K562 (cell line): ENCODE results near the gene DENND5B. TPM values are rescaled to one million over a fixed set of nuclear protein-coding genes. Genes with fewer than 3 reads are reported as not detected.

Source experiments
- ATAC-seq: fragments of 200-7000 bp; cut with Tn5 transposase; 3 replicates; pipeline ENCODE4 v1.9.1; 2020; ENCODE audit warnings: moderate library complexity
- BruUV-seq: library from RNA; stranded (reverse); fragments of 400-500 nt; replicated peaks from 2 replicates; lab custom pipeline; 2021; lab: Mats Ljungman, UMichigan
- CTCF ChIA-PET: fragments of 300-600 bp; formaldehyde crosslinking; extraction: SDS; loops from one replicate; lab custom pipeline; 2021; ENCODE audit warnings: low intra/inter-chr PET ratio; lab: Yijun Ruan, JAX
- POLR2A ChIA-PET: fragments of 300-600, 350-650 bp; sonication (Branson Sonifier 250); formaldehyde crosslinking; extraction: SDS; loops from one replicate; lab custom pipeline; 2021; ENCODE audit warnings: antibody characterized with exemption, inconsistent platforms; lab: Yijun Ruan, JAX
- DNase-seq, 4 experiments: peaks; one replicate each; pipeline versions ENCODE4 v3.0.0 to v3.0.0-alpha.2; 2011 to 2018; ENCODE audit warnings: low spot score in 3 of 4, mixed read lengths in 3 of 4; ENCODE audit errors: extremely low read depth in 1 of 4
- FAIRE-seq: peaks from 2 replicates; lab custom pipeline; 2011; peaks lifted over from hg19 to GRCh38; lab: Jason Lieb, UNC
- H2AFZ ChIP-seq: 2 replicates; pipeline ENCODE4 v1.6.0; 2011; ENCODE audit warnings: low read depth, low read length, control low read depth, inconsistent platforms
- H3K27ac ChIP-seq: fragments of 200-600 bp; 3 replicates; pipeline ENCODE4 v1.8.0; 2011; ENCODE audit warnings: low read depth, mild to moderate bottlenecking, control low read depth, inconsistent platforms, low read length, moderate library complexity, mixed read lengths; ENCODE audit errors: extremely low read depth
- H3K27me3 ChIP-seq, 2 experiments: fragments of 300-600 bp in 1 of 2; 2 replicates in 1 of 2; 3 replicates in 1 of 2; pipeline versions ENCODE4 v1.6.0 to v1.8.0; 2011; ENCODE audit warnings: inconsistent platforms in 2 of 2, low read length in 2 of 2, mild to moderate bottlenecking in 1 of 2, mixed read lengths in 1 of 2, moderate library complexity in 1 of 2; ENCODE audit not compliant: control insufficient read depth in 2 of 2, insufficient read depth in 2 of 2
- H3K36me3 ChIP-seq: fragments of 300-600 bp; 3 replicates; pipeline ENCODE4 v1.8.0; 2011; ENCODE audit warnings: mild to moderate bottlenecking, low read length, inconsistent platforms; ENCODE audit not compliant: control insufficient read depth, insufficient read depth
- H3K4me1 ChIP-seq, 2 experiments: fragments of 200-600 bp in 1 of 2; replicated peaks in 1 of 2; 2 replicates in 1 of 2; 3 replicates in 1 of 2; pipeline versions ENCODE4 v1.5.1 to v1.8.0; 2011; ENCODE audit warnings: inconsistent platforms in 2 of 2, low read length in 2 of 2, mild to moderate bottlenecking in 1 of 2, mixed read lengths in 1 of 2, moderate library complexity in 1 of 2; ENCODE audit not compliant: control insufficient read depth in 2 of 2, insufficient read depth in 2 of 2
- H3K4me2 ChIP-seq: 2 replicates; pipeline ENCODE4 v1.6.1; 2011; ENCODE audit warnings: low read length, control low read depth, inconsistent platforms, mixed read lengths; ENCODE audit not compliant: insufficient read depth
- H3K4me3 ChIP-seq: fragments of 200-600 bp; sonication (generic), shearing (Covaris generic); 2 replicates; pipeline ENCODE4 v1.5.1; 2016; ENCODE audit warnings: control low read depth, inconsistent platforms
- H3K79me2 ChIP-seq: fragments of 200-600 bp; 3 replicates; pipeline ENCODE4 v1.8.0; 2011; ENCODE audit warnings: low read length, inconsistent platforms; ENCODE audit not compliant: control insufficient read depth, insufficient read depth
- H3K9ac ChIP-seq, 2 experiments: 2 replicates each; pipeline versions ENCODE4 v1.6.0 to v1.6.1; 2011; ENCODE audit warnings: low read depth in 2 of 2, low read length in 2 of 2, control low read depth in 1 of 2, inconsistent platforms in 1 of 2, mild to moderate bottlenecking in 1 of 2, mixed read lengths in 1 of 2; ENCODE audit not compliant: insufficient read depth in 1 of 2
- H3K9me1 ChIP-seq: one replicate; pipeline ENCODE4 v1.6.0; 2011; ENCODE audit warnings: inconsistent platforms, mild to moderate bottlenecking, low read length, moderate library complexity; ENCODE audit not compliant: control insufficient read depth, insufficient read depth
- H3K9me3 ChIP-seq: replicated peaks from 2 replicates; pipeline ENCODE4 v1.5.1; 2011; ENCODE audit warnings: low read depth, low read length, inconsistent platforms; ENCODE audit not compliant: control insufficient read depth, insufficient read depth
- H4K20me1 ChIP-seq: replicated peaks from 2 replicates; pipeline ENCODE4 v1.6.1; 2011; ENCODE audit warnings: low read length, inconsistent platforms, mixed read lengths; ENCODE audit not compliant: control insufficient read depth, insufficient read depth
- FOS ChIP-seq: IDR thresholded peaks from 3 replicates; pipeline ENCODE4 v1.6.1; 2011; ENCODE audit not compliant: insufficient read length; ENCODE audit errors: extremely low read depth
- GMEB1 ChIP-seq: fragments of 250-450 bp; sonication (Bioruptor Pico); IDR thresholded peaks from 2 replicates; pipeline ENCODE4 v1.4.0; 2020; ENCODE audit warnings: mild to moderate bottlenecking
- HCFC1 ChIP-seq: IDR thresholded peaks from 2 replicates; pipeline ENCODE4 v1.6.1; 2012; ENCODE audit warnings: low read depth, low read length, improper control_type of control experiment
- HMGN3 ChIP-seq: IDR thresholded peaks from 2 replicates; pipeline ENCODE4 v1.6.1; 2011; ENCODE audit warnings: borderline replicate concordance, low read depth, mild to moderate bottlenecking, mixed read lengths, low read length; ENCODE audit not compliant: insufficient read length; ENCODE audit errors: extremely low read depth
- MAFF ChIP-seq: IDR thresholded peaks from 2 replicates; pipeline ENCODE4 v1.6.1; 2012; ENCODE audit warnings: low read length, improper control_type of control experiment
- POU5F1 ChIP-seq: fragments of 150-350 bp; IDR thresholded peaks from 2 replicates; pipeline ENCODE4 v1.6.1; 2014; ENCODE audit warnings: borderline replicate concordance, low read length, low read depth, mild to moderate bottlenecking; ENCODE audit not compliant: partially characterized antibody
- PTBP1 ChIP-seq: fragments of 200-400 bp; formaldehyde crosslinking; IDR thresholded peaks from 2 replicates; pipeline ENCODE4 v1.6.1; 2017; ENCODE audit warnings: low read depth, low read length
- PTTG1 ChIP-seq: fragments of 450-650 bp; IDR thresholded peaks from 2 replicates; pipeline ENCODE4 v1.6.1; 2016; ENCODE audit warnings: low read depth, mild to moderate bottlenecking, missing genetic modification characterization, missing compliant biosample characterization
- RAD51 ChIP-seq: fragments of 450-650 bp; IDR thresholded peaks from 2 replicates; pipeline ENCODE4 v1.7.1; 2016; ENCODE audit warnings: low read depth, mild to moderate bottlenecking, borderline replicate concordance
- RBM25 ChIP-seq: fragments of 200-400 bp; formaldehyde crosslinking; IDR thresholded peaks from 2 replicates; pipeline ENCODE4 v1.6.1; 2018; ENCODE audit warnings: low read length, low read depth, moderate library complexity; ENCODE audit not compliant: severe bottlenecking
- STAT5A ChIP-seq: IDR thresholded peaks from 2 replicates; pipeline ENCODE4 v1.6.1; 2012; ENCODE audit warnings: low read length, inconsistent platforms, borderline replicate concordance
- STAT5B ChIP-seq: fragments of 250-450 bp; sonication (Bioruptor Pico); IDR thresholded peaks from 2 replicates; pipeline ENCODE4 v1.8.0; 2021; ENCODE audit warnings: mild to moderate bottlenecking, inconsistent platforms
- SUPT5H ChIP-seq: fragments of 450-650 bp; IDR thresholded peaks from 2 replicates; pipeline ENCODE4 v1.6.1; 2016
- XRCC5 ChIP-seq: fragments of 200-400 bp; formaldehyde crosslinking; IDR thresholded peaks from 2 replicates; pipeline ENCODE4 v1.6.1; 2017; ENCODE audit warnings: low read depth, mild to moderate bottlenecking, low read length
- ZNF143 ChIP-seq: sonication (generic); formaldehyde crosslinking; IDR thresholded peaks from 2 replicates; pipeline ENCODE4 v1.9.0; 2022; ENCODE audit warnings: mild to moderate bottlenecking, missing genetic modification reagents
- ZNF175 ChIP-seq: fragments of 200-800 bp; sonication (Bioruptor generic); IDR thresholded peaks from 2 replicates; pipeline ENCODE4 v1.6.1; 2016; ENCODE audit warnings: low read depth, mild to moderate bottlenecking, missing genetic modification characterization, missing compliant biosample characterization
- ZNF384 ChIP-seq: IDR thresholded peaks from 2 replicates; pipeline ENCODE4 v1.6.1; 2012; ENCODE audit warnings: low read depth, low read length, improper control_type of control experiment
- ZNF431 ChIP-seq: sonication (generic); formaldehyde crosslinking; IDR thresholded peaks from 2 replicates; pipeline ENCODE4 v1.8.0; 2022; ENCODE audit warnings: mild to moderate bottlenecking, missing genetic modification reagents
- ZNF583 ChIP-seq: fragments of 250-450 bp; sonication (Bioruptor Pico); IDR thresholded peaks from 2 replicates; pipeline ENCODE4 v1.4.0; 2020
- WGBS: fragments of 100-300 bp; shearing (Covaris generic); methylation state at CpG from one replicate; pipeline ENCODE4 v1.1.6; 2016; ENCODE audit warnings: low coverage, mixed read lengths; ENCODE audit not compliant: insufficient coverage; ENCODE audit errors: missing lambda C conversion rate; 5-methylcytosine and 5-hydroxymethylcytosine counted together
- in situ Hi-C: fragments of 300-500 bp; cut with MboI; formaldehyde crosslinking; loops from 4 replicates; pipeline ENCODE4 v1.15.0; 2018; ENCODE audit warnings: inconsistent platforms, mixed read lengths
- intact Hi-C: fragments of 100-400 bp; cut with micrococcal nuclease; formaldehyde crosslinking; loops from 2 replicates; pipeline ENCODE4 v1.14.2; 2022
- polyA plus RNA-seq, 8 experiments: library from polyadenylated mRNA; depleted of rRNA in 4 of 8; stranded (reverse) in 5 of 8; unstranded in 3 of 8; fragments of >200 nt; fragmentation: Nextera tagmentation in 2 of 8; fragmentation: Illumina TruSeq in 1 of 8; extraction: Ambion mirVana in 2 of 8; extraction: Trizol in 1 of 8; gene quantifications; 2 replicates each; pipeline versions ENCODE4 v1.2.1 to v1.2.3, GENCODE V29; 2011 to 2014; ENCODE audit warnings: inconsistent platforms in 1 of 8, missing spikeins in 1 of 8
- total RNA-seq, 7 experiments: library from RNA; depleted of rRNA in 6 of 7; stranded (reverse); fragments of >200 nt in 6 of 7; fragmentation: Illumina TruSeq in 2 of 7; extraction: Trizol in 2 of 7; gene quantifications; 2 replicates each; pipeline versions ENCODE4 v1.2.1 to v1.2.3, GENCODE V29; 2011 to 2021; ENCODE audit warnings: low replicate concordance in 1 of 7

DENND5B gene
- total and polyA plus RNA-seq, 9 of the 15 experiments (the other 6 are each of a cell fraction or from before 2014, with no cell fraction given) = 0.99 to 6.0 (median 3.6) TPM

DNA sequence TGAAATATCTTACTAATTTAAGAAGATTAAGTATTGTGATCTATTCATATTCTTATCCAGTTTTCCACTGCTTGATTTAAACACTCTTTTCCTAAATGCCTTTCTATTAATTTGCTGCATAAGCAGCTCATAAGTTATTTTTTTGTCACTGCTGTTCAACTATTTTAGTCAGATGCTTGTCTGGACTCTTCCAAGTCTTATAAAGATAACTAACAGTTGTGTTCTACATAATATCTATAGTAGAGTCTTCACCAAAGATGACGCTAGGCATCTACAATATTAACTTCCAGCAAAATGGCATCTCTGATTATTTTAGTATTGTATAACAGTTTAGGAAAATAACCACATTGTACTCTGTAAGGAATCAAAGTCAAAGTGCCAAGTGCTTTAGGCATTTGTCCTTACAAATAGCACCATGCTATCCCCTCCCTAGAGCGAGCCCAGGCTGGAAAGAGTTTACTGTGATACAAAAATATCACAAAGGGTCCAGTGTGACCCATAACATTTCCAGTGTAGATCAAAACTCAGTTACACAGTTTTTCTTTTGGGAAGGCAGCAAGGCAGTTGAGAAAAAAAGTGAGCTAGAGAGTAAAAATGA, 98.2 kb downstream of the DENND5B start:
- no peak for TF ChIP-seq ZNF431 (CRISPR knock-in tag)
- no peak for TF ChIP-seq HCFC1
- no peak for TF ChIP-seq ZNF143 (CRISPR knock-in tag)
- no peak for TF ChIP-seq PTBP1
- TF ChIP-seq RBM25 = no peak
- no peak for TF ChIP-seq STAT5A
- no peak for TF ChIP-seq RAD51
- TF ChIP-seq SUPT5H = no peak
- no peak for TF ChIP-seq STAT5B (CRISPR knock-in tag)
- TF ChIP-seq ZNF583 (CRISPR knock-in tag) = no peak
- TF ChIP-seq PTTG1 = no peak
- no peak for TF ChIP-seq ZNF384
- TF ChIP-seq GMEB1 (CRISPR knock-in tag) = no peak
- no peak for TF ChIP-seq HMGN3
- no peak for TF ChIP-seq FOS
- no peak for TF ChIP-seq POU5F1
- no peak for TF ChIP-seq XRCC5
- no peak for TF ChIP-seq ZNF175 (CRISPR knock-in tag)
- no peak for TF ChIP-seq MAFF
- Histone ChIP-seq H3K9me3 (no peaks in the 10 kb centered on the region), H2AFZ (no peak overlapping the region), H3K27ac (no peak overlapping the region), H3K4me3 (no peak overlapping the region), H3K4me1 (no peaks in the 10 kb centered on the region), H3K9me1 (no peaks in the 10 kb centered on the region), H3K27me3 (no peaks in the 10 kb centered on the region), H3K4me2 (no peak overlapping the region), H3K79me2 (no peaks in the 10 kb centered on the region), H3K36me3 (no peaks in the 10 kb centered on the region), H3K9ac (no peak overlapping the region), H4K20me1 (no peaks in the 10 kb centered on the region)
- BruUV-seq = no TSS peak
- FAIRE-seq (no peak), ATAC-seq (no peak), DNase-seq (no peak)
- ChIA-PET POLR2A (interaction anchor here (2.3 kb wide), 1 partner anchor 16 kb away, joined by 6 read pairs; no protein-coding TSS in a partner anchor), CTCF (no interaction called here)
- 30% methylated on average over 2 of the region's 2 CpGs for WGBS
- in situ Hi-C loops (no loop called here), intact Hi-C loops (no loop called here)
